SU-DHL-6 (cell line): ENCODE measurements around the gene PRIMPOL.
"Not testable (repeated sequence)": the region's sequence is repeated elsewhere in the genome, so short reads cannot be mapped to it uniquely, and the experiment has no call there.

Experiments
- H2AFZ ChIP-seq: fragments of 200-600 bp; sonication (generic); 2 replicates; pipeline ENCODE4 v1.6.1; 2014; ENCODE audit warnings: low read depth, mild to moderate bottlenecking, moderate library complexity, mixed read lengths, antibody characterized with exemption, low read length; ENCODE audit not compliant: severe bottlenecking
- H3F3A ChIP-seq: fragments of 200-600 bp; shearing (Covaris generic); 2 replicates; pipeline ENCODE4 v1.6.0; 2016; ENCODE audit warnings: antibody characterized with exemption, mild to moderate bottlenecking; ENCODE audit not compliant: insufficient read depth
- H3K27ac ChIP-seq: fragments of 200-600 bp; sonication (generic); 2 replicates; pipeline ENCODE4 v1.5.1; 2016; ENCODE audit warnings: low read depth, mild to moderate bottlenecking, low read length, moderate library complexity, mixed read lengths
- H3K27me3 ChIP-seq: fragments of 200-600 bp; sonication (generic), shearing (Covaris generic); 2 replicates; pipeline ENCODE4 v1.6.0; 2014; ENCODE audit warnings: mild to moderate bottlenecking, low read length
- H3K36me3 ChIP-seq: fragments of 200-600 bp; sonication (generic); 2 replicates; pipeline ENCODE4 v1.6.1; 2014; ENCODE audit warnings: mild to moderate bottlenecking, low read length, mixed read lengths
- H3K4me2 ChIP-seq: fragments of 300-600, 200-600 bp; shearing (Covaris generic), sonication (generic); 2 replicates; pipeline ENCODE4 v1.6.0; 2014; ENCODE audit warnings: low read length, low read depth, mild to moderate bottlenecking; ENCODE audit not compliant: poor library complexity, severe bottlenecking
- H3K4me3 ChIP-seq: fragments of 200-600 bp; sonication (generic); 2 replicates; pipeline ENCODE4 v1.5.1; 2014; ENCODE audit warnings: antibody characterized with exemption, low read length, mild to moderate bottlenecking, mixed read lengths; ENCODE audit not compliant: insufficient read depth, poor library complexity, severe bottlenecking
- H3K79me2 ChIP-seq: fragments of 200-600 bp; sonication (generic); 2 replicates; pipeline ENCODE4 v1.6.1; 2014; ENCODE audit warnings: mild to moderate bottlenecking, low read length, moderate library complexity; ENCODE audit not compliant: insufficient read depth
- H3K9ac ChIP-seq: fragments of 200-600 bp; sonication (generic); 2 replicates; pipeline ENCODE4 v1.7.0; 2014; ENCODE audit warnings: mild to moderate bottlenecking, low read length
- H3K9me2 ChIP-seq: fragments of 200-600 bp; sonication (generic); replicated peaks from 2 replicates; pipeline ENCODE4 v1.6.1; 2014; ENCODE audit warnings: low read length; ENCODE audit not compliant: insufficient read depth
- H3K9me3 ChIP-seq: fragments of 200-600 bp; sonication (generic); 2 replicates; pipeline ENCODE4 v1.6.1; 2014; ENCODE audit warnings: low read length, mixed read lengths; ENCODE audit not compliant: insufficient read depth
- H4K20me1 ChIP-seq: fragments of 200-600 bp; sonication (generic); 2 replicates; pipeline ENCODE4 v1.6.1; 2014; ENCODE audit warnings: low read depth, mild to moderate bottlenecking, antibody characterized with exemption, low read length, moderate library complexity, mixed read lengths
- EZH2phosphoT487 ChIP-seq: fragments of 200-600 bp; sonication (generic), shearing (Covaris generic); conservative IDR thresholded peaks from 2 replicates; pipeline ENCODE4 v1.6.1; 2018; ENCODE audit warnings: mild to moderate bottlenecking, antibody characterized with exemption, low read length, moderate library complexity, mixed read lengths
- TF ChIP-seq, protein P1 (sequence below): fragments of 200-600 bp; sonication (generic); IDR thresholded peaks from one replicate; pipeline ENCODE4 v1.5.1; 2017; ENCODE audit warnings: antibody characterized with exemption, mild to moderate bottlenecking, low read length, moderate library complexity; ENCODE audit not compliant: insufficient read depth, poor library complexity, severe bottlenecking

Gene PRIMPOL

DNA sequence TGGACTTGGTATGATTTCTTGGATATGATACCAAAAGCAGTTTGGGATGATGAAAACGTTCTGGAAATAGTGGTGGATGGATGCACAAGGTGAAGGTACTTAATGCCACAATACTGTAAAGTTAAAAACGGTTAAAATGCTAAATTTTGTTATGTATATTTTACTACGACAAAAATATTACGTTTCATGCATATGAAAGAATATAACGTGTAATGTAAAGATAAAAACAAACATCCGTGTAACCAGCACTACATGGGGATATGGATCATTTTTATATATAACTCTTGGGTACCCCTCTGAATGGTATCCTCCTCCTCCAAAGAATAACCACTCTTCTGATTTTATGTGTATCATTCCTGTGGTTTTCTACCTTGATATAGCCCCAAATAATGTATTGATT lies 85.2 kb downstream of the PRIMPOL start:
- Histone ChIP-seq H4K20me1 (0 out of 2 replicates have a peak, but pooled peaks cover 11% of the 10 kb centered on the region), H3K79me2 (peaks cover 40% of the 10 kb centered on the region), H3K4me2 (peak overlapping the region; percentile 97), H3K9me2 (no peaks in the 10 kb centered on the region), H3K4me3 (peak overlapping the region; percentile 61), H3K9me3 (no peaks in the 10 kb centered on the region), H3F3A (no peaks in the 10 kb centered on the region), H2AFZ (peak overlapping the region; percentile 93), H3K9ac (peak overlapping the region; percentile 62), H3K36me3 (peaks cover 10% of the 10 kb centered on the region; the same call in 1 of the 2 replicates), H3K27ac (0 out of 2 replicates have a peak overlapping the region, but pooled peaks have one; percentile 24), H3K27me3 (no peaks in the 10 kb centered on the region)
- TF ChIP-seq, protein P1, sequence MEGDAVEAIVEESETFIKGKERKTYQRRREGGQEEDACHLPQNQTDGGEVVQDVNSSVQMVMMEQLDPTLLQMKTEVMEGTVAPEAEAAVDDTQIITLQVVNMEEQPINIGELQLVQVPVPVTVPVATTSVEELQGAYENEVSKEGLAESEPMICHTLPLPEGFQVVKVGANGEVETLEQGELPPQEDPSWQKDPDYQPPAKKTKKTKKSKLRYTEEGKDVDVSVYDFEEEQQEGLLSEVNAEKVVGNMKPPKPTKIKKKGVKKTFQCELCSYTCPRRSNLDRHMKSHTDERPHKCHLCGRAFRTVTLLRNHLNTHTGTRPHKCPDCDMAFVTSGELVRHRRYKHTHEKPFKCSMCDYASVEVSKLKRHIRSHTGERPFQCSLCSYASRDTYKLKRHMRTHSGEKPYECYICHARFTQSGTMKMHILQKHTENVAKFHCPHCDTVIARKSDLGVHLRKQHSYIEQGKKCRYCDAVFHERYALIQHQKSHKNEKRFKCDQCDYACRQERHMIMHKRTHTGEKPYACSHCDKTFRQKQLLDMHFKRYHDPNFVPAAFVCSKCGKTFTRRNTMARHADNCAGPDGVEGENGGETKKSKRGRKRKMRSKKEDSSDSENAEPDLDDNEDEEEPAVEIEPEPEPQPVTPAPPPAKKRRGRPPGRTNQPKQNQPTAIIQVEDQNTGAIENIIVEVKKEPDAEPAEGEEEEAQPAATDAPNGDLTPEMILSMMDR, result no peak
- no peak for TF ChIP-seq EZH2phosphoT487

DNA sequence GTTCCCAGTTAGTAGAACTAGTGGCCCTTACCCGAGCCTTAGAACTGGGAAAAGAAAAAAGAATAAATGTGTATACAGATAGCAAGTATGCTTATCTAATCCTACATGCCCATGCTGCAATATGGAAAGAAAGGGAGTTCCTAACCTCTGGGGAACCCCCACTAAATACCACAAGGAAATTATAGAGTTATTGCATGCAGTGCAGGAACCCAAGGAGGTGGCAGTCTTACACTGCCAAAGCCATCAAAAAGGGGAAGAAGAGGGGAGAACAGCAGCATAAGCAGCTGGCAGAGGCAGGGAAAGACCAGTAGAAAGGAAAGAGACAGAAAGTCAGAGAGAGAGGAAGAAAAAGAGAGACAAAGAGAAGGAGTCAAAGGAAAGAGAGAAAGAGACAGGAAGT lies 90.0 kb downstream of the PRIMPOL start:
- H3K9me3 ChIP-seq, H3K4me3 ChIP-seq, H3F3A ChIP-seq, H3K79me2 ChIP-seq, H3K4me2 ChIP-seq, H3K27me3 ChIP-seq, H2AFZ ChIP-seq, H3K36me3 ChIP-seq, H3K9ac ChIP-seq, H3K9me2 ChIP-seq, H4K20me1 ChIP-seq, H3K27ac ChIP-seq: not testable (repeated sequence)

DNA sequence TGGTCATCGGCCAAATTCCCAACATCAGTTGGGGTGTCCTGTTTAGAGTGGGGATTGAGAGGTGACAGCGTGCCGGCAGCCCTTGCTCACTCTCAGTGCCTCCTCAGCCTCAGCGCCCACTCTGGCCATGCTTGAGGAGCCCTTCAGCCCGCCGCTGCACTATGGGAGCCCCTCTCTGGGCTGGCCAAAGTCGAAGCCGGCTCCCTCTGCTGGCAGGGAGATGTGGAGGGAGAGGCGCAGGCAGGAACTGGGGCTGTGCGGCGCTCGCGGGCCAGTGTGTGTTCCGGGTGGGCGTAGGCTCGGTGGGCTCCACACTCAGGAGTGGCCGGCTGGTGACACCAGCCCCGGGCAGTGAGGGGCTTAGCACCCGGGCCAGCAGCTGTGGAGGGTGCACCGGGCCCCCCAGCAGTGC lies 91.4 kb downstream of the PRIMPOL start:
- Histone ChIP-seq H3K4me3 (no peak overlapping the region), H3K9me3 (no peaks in the 10 kb centered on the region), H2AFZ (no peak overlapping the region), H3K9me2 (no peaks in the 10 kb centered on the region), H4K20me1 (no peaks in the 10 kb centered on the region), H3F3A (no peaks in the 10 kb centered on the region), H3K27me3 (no peaks in the 10 kb centered on the region), H3K79me2 (no peaks in the 10 kb centered on the region), H3K9ac (no peak overlapping the region), H3K4me2 (no peak overlapping the region), H3K27ac (no peak overlapping the region), H3K36me3 (no peaks in the 10 kb centered on the region)
- TF ChIP-seq EZH2phosphoT487, result no peak
- TF ChIP-seq, protein P1, result no peak

DNA sequence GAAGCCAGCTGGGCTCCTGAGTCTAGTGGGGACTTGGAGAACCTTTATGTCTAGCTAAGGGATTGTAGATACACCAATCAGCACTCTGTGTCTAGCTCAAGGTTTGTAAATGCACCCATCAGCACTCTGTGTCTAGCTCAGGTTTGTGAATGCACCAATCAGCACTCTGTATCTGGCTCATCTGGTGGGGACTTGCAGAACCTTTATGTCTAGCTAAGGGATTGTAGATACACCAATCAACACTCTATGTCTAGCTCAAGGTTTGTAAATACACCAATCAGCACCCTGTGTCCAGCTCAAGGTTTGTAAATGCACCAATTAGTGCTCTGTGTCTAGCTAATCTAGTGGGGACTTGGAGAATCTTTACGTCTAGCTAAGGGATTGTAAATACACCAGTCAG lies 92.1 kb downstream of the PRIMPOL start:
- not testable (repeated sequence) for H3K9me2 ChIP-seq, H2AFZ ChIP-seq, H3K79me2 ChIP-seq, H3K9me3 ChIP-seq, H3F3A ChIP-seq, H4K20me1 ChIP-seq, H3K9ac ChIP-seq, H3K36me3 ChIP-seq, H3K4me3 ChIP-seq, H3K27me3 ChIP-seq, H3K4me2 ChIP-seq, H3K27ac ChIP-seq
